HS-5 (cell line): ENCODE results near the gene TADA2B.
A peak's percentile ranks its signal among the peaks of the same experiment; 100 is the strongest.

ENCODE experiments used
- DNase-seq: peaks from one replicate; pipeline ENCODE4 v3.0.0-alpha.2; 2012; ENCODE audit warnings: low read depth

Gene TADA2B

DNA sequence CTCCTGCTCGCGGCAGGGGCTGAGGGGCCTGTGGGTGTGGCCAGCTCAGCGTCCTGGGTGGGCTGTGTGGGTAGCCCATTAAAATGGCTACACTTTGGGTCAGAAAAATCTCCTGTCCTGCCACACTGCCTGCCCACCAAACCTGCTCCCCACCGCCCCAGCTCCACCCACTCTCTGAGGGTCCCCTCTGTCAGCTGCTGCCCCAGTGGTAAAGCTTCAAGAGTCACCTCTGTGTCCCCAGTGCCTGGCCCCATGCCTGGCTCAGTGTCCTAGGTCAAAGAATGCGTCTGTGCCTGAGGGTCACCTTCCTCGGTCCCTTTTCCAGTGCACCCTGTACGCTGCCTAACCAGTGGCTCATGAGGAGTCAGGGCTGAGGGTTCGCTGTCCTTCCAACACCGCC lies 24.9 kb upstream of the TADA2B start:
- DNase-seq = no peak

DNA sequence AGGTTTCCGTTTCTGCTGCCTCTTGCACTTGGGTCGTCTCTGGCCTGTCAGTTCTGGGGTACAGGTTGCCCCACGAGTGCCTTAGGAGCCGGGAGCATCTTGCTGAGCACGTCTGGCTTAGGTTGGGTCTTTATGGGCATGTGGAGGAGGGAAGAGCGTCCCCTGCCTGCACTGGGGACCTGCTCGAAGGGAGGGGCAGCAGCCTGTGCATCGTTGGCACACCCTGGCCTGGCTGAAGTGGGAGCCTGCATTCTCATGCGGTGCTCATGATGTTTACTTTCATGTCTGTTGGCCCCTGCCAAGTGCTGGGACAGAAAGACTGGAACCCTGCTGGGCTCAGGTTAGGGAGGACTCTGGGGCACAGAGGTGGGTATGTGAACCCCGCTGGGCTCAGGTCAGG lies 23.8 kb upstream of the TADA2B start:
- DNase-seq = no peak

DNA sequence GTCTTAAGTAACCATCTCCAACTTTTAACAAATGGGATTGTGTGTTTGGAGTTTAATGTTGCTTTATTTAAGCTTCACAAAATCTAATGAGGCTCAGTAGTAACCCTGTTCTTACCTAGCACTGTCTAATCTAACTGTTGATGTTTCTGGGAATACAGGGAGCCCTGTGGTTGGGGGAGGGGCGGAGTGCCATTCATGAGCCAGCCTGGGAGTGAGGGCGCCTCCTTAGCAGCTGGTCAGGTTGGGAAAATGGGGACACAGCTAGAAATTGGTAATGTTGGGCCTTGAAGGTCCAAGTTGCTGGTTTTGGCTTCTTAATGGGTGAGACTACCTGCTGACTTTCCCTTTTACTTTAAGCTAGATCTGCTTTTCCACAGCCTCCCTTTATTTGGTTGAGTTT lies 22.9 kb upstream of the TADA2B start:
- DNase-seq = no peak

DNA sequence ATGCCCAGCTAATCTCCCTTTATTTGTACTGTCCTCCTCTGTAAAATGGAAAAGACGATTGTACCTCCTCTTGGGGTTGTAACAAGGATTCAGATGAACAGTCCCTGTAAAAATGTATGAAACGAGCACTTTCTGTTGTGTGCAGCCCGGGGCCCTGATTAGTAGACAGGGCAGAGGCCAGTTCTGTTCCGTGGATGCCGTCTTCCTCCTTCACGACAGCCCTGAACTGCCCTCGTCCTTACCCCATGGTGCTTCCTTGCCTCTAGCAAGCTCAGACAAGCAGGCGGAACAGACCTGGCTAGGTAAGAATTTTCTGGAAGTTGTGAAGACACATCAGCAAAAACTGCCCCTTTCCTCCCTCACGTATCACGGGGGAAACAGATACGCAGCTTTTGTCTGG lies 22.3 kb upstream of the TADA2B start:
- no peak for DNase-seq

DNA sequence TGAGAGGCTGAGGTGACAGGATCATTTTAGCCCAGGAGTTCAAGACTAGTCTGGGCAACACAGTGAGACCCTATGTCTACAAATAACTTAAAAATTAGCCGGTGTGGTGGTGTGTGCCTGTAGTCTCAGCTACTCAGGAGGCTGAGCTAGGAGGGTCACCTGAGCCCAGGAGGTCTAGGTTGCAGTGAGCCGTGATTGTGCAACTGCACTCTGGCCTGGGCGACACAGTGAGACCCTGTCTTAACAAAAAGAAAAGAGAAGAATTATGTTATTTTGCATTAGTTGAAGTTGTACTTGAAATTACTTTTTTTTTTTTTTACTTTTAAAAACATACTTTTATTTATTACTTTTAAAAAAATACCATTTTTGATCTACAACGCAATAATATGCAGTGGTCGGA lies 21.8 kb upstream of the TADA2B start:
- no peak for DNase-seq

DNA sequence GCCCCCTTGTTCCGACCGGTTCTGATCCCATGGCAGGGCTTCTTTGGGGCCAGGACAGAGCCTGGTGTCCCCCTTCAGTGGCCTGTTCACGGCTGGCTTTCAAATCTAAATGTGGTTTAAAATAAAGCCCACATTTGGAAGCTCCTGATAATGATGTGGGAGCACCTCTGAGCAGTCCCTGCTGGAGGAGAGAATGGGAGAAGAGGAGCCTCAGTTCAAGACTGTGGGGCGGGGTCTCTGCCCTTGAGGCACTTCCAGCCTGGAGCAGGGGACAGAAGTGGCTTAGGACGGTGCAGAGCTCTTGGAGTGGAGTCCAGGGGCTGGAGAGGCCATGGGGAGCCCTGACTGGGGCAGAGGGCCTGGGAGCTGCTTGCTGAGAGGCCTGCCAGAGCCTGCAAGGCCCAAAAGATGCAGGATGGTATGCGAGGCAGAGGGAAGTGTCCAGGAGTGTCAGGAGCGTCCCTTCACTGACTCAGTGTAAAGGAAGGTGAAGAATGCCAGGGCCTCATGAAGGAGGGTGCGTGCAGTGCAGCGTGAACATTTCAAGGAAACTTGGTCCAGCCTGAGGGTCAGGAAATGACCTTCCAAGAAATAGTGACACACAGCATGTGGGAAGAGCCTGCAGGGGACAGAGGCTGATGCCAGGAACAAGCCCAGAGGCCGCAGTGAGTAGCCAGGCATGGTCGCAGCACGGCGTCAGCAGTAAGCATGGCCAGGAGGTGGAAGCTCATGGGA lies 21.1 kb upstream of the TADA2B start:
- peak; percentile 95 for DNase-seq

DNA sequence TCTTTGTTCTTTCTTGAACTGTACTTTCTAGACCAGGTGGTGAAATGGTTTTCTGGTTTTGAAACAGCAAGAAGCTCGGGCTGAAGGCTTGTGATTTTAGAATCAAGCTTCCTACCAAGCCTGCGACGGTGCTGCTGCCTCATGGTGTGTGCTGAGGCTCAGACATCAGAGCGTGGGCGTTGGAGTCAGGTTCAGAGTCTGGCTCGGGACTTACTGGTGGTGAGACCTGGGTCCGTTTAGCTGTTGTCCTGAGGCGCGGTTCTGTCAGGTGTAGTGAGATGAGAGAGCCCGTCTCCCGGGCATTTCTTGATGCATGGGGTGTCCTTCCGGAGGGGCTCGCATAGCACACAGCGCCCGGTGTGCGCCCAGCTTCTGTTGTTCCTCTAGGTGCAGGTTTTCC lies 19.7 kb upstream of the TADA2B start:
- DNase-seq = no peak

DNA sequence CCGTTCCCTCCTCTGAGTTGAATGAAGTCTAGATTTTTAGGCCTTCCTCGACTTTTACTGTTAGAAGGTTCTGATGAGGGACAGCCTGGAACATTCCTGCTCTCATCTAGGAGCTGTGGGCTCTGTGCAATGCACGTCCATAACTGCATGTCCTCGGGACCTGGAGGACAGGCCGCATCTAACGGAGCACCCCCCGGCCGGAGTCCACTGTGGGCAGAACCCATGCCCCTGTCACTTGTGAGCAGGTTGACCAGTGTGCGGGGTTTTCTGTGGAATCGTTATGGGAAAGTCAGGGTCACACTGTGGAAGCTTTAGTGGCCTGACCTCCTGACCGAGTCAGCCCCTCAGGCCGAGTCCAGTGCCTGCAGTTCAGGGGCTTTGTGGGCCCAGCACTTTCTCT lies 19.3 kb upstream of the TADA2B start:
- no peak for DNase-seq

DNA sequence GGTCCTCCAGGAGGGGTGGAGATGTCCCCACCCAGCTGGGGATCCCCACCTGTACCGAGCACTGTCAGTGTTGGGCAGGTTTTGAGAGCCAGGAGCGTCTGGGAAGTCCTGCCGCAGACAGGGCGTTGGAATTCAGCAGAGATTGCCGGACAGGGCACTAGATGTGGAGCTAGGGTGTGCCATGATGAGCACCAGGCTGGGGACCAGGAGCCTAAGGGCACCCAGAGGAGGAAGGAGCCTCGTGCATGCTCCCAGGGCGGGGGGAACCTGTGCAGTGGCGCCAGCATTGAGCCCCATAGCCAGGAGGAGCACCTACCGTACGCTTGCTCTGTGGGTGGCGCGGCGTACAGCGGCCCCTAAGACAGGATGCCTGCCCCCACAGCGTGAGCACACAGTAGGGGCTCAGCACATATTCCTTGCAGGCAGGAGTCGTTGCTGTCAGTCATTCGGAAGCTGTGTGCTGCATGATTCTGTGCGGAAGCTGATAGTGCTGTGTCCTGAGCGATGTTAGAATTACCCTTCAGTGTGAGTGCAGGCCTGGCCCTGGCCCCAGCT lies 18.8 kb upstream of the TADA2B start:
- no peak for DNase-seq

DNA sequence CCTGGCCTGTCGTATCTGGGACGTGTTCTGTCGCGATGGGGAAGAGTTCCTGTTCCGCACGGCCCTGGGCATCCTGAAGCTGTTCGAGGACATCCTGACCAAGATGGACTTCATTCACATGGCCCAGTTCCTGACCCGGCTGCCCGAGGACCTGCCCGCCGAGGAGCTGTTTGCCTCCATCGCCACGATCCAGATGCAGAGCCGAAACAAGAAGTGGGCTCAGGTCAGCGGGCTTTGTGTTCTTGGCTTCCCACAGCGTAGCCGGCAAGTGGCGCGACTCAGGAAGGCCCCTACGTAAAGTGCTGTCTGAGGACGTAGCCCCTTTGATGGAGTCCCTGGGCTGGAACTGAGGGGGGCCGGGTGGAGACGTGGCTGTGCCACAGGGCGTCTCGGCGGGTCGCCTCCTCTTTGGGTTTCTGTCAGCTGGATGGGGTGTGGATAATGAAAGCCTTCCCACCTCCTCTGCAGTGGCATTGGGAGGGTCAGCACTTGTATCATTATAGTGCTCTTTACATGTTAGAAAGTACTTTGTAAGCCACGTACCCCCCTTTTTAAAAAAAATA lies 18.1 kb upstream of the TADA2B start:
- DNase-seq = no peak

DNA sequence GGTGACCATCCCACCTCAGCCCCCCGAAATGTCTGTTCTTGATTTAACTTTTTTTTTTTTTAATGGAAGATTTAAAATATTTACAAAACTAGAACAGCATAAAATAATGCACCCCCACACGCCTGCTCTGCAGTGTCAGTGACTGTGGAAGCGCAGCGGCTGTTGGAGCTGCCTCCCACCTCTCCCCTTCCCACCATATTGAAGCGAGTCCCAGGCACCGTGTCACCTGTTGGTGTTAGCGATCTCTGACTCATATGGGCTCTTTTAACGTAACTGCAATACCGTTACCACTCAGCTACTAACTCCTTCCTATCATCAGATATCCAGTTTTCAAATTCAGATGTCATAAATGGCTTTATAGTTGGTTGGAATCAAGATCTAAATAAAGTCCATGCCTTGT lies 17.1 kb upstream of the TADA2B start:
- DNase-seq = no peak

DNA sequence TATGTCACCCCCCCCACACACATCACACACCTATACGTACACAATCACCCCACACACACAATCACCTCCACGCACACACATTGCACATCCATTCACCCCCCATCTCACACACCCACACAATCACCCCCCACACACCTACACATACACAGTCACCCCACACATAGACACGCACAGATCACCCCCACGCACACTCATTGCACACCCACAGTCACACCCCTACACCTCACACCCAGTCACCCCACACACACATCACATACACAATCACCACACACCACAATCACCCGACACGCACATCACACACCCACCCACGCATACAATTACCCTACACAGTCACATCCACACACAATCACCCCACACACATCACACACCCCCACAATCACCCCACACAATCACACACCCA lies 15.9 kb upstream of the TADA2B start:
- no peak for DNase-seq

DNA sequence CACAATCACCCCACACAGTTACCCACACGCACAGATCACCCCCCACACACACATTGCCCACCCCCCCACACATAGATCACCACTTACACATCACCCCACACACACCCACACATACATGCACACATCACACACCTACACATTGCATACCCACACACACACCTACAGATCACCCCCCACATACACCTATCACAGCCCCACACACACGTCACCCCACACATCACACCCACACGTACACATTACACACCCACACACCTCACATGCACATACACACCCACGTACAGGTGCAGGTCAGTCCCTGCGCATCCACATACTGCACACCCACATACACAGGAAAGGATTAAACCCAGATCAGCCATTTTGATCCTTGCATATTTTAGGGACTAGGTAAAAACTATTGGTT lies 15.3 kb upstream of the TADA2B start:
- no peak for DNase-seq

DNA sequence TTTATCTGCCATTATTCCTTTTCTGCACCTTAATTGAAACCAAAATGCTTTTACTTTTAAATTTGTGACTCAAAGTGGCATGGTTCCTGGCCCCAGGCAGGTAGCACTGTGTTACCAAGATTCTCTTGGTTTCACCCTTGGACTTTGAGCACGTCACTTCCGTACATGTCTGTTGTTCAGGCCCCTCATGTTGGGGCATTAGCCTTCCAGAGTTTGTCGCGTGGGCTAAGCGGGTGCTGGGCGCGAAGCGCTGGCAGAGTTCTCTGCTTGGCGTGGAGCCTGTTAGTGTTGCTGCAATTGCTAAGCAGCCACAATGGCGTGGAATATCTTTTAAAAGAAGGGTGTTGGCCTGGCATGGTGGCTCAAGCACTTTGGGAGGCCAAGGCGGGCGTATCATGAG lies 14.0 kb upstream of the TADA2B start:
- no peak for DNase-seq

DNA sequence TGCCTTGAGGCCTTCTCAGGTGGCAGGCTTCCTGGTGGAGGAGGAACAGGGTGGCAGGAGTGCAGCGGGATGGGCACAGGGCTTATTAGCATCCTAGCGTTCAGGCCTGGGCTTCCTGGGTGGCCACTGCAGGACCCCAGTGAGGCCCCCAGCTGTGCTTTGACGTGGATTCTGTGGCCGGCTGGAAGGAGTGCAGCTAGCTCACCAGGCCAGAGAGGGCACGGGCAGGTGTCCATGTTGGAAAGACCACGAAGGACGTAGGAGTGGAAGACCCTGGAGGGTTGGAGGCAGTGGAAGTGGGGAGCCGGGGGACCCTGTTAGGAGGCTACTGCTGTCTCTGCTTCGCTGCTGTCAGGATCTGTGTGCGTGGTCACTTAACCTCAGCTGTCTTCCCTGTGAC lies 13.3 kb upstream of the TADA2B start:
- no peak for DNase-seq

DNA sequence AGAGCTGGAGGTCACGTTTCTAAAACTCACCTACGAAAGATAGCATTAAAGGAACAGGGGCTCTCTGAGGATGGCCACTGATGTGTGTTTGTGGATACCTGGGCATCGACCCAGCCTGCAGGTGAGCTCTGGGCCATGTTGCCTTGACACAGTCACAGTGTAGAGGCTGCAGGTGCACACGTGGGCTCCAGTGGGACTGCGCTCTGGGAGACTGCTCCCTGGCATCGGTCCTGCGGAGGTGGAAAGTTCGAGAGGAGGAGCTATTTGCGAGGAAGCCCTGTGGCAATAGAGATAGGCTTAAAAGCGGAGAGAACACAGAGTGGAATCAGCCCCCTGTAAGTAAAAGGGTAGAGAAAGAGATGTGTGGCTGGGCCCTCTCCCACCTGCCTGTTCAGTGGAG lies 12.3 kb upstream of the TADA2B start:
- DNase-seq = no peak

DNA sequence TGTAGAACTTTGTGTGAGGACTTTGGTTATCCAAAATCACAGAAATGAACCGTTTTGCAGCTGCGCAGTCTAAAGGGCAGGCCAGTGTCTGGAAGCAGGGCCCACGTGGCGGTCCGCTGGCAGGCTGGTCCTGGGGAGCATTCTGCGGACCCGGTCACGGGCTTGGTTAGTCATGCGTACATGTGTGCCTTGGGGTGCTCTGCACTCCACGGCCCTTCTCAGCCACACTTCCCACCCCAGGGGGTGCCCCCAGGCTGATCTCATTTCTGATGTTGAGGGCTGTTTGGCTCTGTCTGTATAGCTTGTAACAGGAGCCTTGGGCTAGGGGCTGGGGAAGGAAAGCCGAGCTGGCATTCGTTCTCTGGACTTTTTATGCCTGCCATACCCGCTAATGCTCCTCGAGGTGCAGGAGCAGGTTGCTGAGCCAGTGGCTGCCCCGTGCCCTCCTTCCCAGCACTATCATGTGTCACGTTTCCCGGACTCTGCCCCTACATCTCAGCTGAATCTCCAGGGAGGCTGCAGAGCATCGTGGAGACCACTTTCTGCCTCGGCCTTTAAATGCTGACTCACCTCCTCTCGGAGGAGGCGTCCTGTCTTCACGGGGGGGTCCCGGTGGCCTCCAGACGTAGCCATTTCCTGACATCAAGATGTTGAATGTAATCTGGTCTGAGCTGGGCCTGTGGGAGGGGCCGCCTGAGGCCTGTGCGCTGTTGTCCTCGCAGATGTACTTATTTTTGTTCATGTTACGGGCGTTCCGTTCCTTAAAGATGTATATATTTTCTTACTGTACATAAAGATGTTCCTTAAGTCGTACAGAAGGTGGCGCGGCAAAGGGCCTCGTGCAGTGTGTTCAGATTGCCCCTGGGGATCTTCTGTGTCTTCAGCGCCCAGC lies 11.4 kb upstream of the TADA2B start:
- no peak for DNase-seq

DNA sequence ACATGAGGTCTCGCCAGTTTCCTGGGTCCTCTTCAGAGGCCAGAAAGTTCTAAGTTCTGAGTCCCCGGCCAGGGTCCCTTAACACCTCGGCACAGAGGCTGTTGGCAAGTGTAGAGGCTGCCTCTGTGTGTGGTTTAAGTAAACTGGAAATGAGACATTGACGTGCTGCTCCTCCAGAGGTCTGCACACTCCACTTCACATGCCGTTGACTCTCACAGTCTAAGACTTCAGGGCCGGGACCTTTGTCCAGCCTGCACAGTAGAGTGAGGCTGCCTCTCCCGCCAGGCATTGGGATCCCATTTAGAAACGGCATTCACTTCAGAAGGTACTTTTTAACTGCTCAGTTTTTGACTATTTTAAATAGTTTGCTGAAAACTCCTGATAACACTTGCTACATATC lies 10.6 kb upstream of the TADA2B start:
- DNase-seq = no peak

DNA sequence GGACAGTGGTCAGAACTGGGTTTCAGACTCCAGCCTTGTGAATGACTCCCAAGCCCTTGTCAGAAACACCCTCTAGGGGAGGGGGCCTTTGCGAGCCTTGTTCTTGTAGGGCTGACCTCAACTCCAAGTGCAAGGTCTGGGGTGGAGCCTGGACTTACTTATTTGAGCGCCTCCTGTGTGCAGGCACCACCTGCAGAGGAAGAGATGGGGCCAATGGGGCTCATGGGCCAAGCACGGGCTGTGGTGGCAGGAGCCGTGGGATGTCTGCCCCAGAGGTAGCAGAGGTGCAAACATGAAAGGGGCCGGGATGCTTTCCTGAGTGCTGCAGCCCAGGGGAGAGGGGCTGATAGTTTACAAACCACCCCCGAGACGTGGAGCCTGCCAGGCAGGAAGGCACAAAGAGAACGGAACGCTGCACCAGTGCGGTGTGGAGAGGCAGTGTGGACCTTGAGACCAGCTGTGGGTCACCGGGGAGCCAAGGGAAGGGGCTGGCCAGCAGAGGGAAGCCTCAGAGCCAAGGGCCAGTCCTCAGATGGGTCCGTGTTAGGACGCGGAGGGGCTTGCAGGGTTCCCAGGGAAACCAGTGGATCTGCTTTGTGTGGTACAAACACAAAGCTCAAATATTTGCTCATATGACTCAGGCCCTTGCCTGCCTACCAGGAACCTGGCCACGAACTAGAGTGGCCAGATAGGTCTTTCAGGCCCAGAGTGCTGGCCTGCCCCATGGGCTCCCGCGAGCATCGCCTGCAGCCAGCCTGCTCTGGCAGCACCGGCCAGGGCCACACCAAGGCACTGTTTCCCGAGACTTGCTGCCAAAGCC lies 8.7 kb upstream of the TADA2B start:
- no peak for DNase-seq

DNA sequence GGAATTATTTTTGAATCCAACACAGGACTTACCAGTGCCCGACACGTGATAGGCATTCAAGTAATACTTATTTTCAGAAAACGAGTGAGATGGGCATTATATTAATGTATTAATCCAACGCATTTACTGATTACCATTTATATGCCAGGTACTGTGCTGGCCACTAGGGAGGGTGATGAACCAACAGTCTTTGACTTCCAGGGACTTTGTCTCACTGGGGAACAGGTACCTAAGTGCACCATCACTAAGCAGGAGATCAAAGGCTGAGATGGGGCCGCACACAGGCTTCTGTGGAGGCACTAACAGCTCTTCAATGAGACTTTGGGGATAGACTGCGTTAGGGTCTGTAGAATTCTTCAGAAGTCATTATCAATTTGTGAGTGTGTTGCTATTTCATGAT lies 5.7 kb upstream of the TADA2B start:
- no peak for DNase-seq

DNA sequence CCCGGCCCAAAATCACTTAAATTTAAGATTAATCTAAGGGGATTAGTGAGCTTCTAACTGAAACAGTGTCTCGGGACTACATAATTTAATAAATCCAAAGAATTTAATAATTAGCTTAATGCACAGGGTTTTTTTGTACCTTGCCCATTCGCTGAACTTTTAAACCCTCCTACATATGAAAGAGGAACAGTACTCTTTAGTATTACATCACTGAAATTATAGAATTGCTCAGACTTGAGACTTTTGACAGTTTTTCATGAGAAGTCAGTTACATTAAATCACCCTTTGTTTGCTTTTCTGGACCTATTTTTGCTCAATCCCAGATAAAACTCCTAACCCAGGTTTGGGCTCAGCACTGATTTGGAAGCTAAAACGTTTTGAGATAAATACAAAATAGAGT lies 2.4 kb upstream of the TADA2B start:
- DNase-seq = no peak

DNA sequence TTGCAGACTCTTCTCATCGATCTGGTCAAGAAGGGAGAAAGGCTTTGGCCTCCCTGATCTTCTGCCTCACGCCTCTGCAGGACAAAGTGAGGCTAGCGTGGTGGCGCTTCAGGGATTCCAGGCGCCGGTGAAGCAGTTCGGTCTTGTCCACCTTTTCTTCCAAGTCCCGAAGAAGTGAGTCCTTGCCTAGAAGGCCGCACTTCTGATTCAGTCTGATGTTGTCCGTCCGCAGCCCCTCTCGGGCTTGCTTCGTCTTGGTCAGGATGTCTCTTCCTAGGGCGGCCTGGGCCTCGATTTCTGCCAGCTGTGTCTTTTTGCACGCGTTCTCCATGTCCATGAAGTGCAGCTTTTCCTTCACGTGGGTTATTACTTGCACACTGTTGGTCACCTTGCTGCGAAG lies 1.9 kb upstream of the TADA2B start:
- no peak for DNase-seq
